SK-N-SH (cell line): ENCODE measurements around the gene BRWD1.

Source experiments
- SMC3 ChIP-seq: IDR thresholded peaks from 2 replicates; pipeline ENCODE4 v1.6.1; 2012; ENCODE audit warnings: low read depth, low read length, improper control_type of control experiment
- TF ChIP-seq, protein P1 (sequence below): fragments of 200-600 bp; sonication (generic); IDR thresholded peaks from 2 replicates; pipeline ENCODE4 v1.6.1; 2017; ENCODE audit warnings: antibody characterized with exemption, mild to moderate bottlenecking, moderate library complexity

DNA sequence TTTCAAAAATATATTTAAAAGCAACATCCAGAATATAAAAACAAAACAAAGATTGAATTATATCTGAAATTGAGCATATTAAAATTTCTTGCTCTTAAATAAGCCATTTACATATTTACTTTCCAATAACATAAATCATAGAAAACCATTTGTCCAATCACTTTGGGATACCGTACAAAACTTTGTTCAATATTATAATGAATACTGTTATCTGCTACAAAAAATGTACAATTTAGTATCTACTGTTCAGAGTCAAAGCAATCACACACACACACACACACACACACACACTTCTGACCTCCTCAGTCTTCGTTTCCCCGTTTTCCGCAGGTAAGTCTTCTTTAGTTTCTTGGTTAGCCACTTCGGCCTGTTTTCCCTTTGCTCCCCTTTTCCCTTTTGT lies 31.4 kb upstream of the BRWD1 start:
- TF ChIP-seq, protein P1, sequence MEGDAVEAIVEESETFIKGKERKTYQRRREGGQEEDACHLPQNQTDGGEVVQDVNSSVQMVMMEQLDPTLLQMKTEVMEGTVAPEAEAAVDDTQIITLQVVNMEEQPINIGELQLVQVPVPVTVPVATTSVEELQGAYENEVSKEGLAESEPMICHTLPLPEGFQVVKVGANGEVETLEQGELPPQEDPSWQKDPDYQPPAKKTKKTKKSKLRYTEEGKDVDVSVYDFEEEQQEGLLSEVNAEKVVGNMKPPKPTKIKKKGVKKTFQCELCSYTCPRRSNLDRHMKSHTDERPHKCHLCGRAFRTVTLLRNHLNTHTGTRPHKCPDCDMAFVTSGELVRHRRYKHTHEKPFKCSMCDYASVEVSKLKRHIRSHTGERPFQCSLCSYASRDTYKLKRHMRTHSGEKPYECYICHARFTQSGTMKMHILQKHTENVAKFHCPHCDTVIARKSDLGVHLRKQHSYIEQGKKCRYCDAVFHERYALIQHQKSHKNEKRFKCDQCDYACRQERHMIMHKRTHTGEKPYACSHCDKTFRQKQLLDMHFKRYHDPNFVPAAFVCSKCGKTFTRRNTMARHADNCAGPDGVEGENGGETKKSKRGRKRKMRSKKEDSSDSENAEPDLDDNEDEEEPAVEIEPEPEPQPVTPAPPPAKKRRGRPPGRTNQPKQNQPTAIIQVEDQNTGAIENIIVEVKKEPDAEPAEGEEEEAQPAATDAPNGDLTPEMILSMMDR = no peak
- no peak for TF ChIP-seq SMC3
